ENCODE results near the gene ISCU.
"Not testable (repeated sequence)": the region's sequence is repeated elsewhere in the genome, so short reads cannot be mapped to it uniquely, and the experiment has no call there.

The ISCU gene

GRCh38 chr12:108572166-108572790, 9.9 kb downstream of the ISCU start:
- no peak for DNase-seq

- DNase-seq: no peak
Observed at GRCh38 chr12:108573317-108573716, 10.9 kb downstream of the ISCU start.

DNA sequence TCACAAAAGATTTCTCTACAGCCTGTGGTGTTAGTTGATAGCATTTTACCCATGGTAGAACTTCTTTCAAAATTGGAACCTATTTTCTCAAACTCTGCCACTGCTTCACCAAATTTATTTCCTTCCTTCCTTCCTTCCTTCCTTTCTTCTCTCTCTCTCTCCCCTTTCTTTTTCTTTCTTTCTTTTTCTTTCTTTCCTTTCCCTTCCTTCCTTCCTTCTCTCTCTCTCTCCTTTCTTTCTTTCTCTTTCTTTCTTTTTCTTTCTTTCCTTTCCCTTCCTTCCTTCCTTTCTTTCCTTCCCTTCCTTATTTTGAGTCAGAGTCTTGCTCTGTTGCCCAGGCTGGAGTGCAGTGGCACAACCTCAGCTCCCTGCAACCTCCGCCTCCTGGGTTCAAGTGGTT, 11.9 kb downstream of the ISCU start:
- not testable (repeated sequence) for DNase-seq

GRCh38 chr12:108575199-108575912, 13.0 kb downstream of the ISCU start:
- no peak for DNase-seq

DNA sequence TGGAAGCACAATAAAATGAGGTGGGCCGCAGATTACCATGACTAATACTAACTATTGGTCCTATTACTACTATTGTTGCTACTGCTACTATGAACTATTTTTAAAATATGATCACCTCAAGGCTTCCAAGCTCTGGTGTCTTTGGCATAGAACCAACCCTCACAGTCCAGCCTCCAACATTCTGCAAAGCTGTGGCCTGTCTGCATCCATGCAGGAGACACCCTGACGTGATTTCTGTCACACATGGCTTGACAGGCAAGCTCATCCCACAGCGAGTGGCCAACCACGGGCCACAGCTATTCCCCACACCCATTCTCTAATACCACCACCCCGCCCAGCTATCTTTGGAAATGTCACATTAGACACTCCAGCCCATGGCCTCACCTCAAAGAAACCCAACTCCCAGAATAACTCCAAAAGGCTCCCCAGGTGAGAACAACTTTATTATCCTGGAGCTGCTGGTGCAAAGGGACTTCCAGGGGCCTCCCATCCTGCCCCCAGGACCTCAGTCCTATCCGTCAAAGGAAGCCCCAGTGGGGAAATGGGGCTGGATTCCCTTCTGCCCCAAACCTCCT, 14.4 kb downstream of the ISCU start:
- DNase-seq: no peak

DNA sequence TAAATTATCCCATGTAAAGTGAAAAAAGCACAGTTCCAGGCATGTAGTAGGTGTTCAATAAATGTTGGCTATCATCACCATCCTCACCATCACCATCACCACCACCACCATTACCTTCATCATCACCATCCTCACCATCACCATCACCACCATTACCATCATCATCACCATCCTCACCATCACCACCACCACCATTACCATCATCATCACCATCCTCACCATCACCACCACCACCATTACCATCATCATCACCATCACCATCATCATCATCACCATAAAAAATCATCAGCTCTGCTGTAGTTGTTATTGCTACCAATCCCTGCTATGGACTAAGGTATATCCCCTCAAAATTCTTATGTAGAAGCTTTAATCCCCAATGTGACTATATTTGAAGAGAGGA, 15.1 kb downstream of the ISCU start:
- no peak for DNase-seq

DNA sequence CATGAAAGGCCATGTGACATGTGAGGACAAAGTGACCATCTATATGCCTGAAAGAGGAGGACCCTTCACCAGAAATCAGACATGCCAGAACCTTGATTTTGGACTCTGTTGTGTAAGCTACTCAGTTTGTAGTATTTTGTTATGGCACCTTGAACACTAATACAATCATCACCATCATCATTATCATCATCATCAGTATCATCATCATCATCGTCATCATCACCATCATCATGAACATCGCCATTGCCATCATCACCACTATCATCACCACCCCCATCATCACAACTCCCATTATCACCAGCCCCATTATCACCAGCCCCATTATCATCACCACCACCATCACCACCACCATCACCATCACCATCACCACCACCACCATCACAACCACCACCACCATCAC, 15.9 kb downstream of the ISCU start:
- no peak for DNase-seq

GRCh38 chr12:108578813-108579212, 16.4 kb downstream of the ISCU start:
- no peak for DNase-seq

DNA sequence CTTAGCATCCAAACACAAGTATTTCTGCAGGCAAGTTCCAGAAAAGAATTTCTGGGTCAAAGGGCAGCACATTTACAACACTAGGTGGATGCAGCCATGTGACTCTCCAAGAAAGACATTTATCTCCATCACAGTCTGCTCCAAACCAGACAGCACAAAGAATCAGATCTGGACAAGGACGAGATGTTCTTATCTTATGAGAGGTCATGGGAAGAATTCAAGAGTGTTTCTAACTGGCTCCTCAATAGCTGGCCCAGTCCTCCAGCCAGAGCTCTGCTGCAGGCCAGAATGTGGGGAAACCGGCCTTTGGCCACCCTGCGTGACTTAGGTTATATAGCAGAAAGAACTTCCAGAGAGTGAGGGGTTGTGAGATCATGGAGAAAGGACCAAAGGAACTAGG, 18.1 kb downstream of the ISCU start:
- no peak for DNase-seq

GRCh38 chr12:108581311-108582227, 19.2 kb downstream of the ISCU start:
- no peak for DNase-seq

DNA sequence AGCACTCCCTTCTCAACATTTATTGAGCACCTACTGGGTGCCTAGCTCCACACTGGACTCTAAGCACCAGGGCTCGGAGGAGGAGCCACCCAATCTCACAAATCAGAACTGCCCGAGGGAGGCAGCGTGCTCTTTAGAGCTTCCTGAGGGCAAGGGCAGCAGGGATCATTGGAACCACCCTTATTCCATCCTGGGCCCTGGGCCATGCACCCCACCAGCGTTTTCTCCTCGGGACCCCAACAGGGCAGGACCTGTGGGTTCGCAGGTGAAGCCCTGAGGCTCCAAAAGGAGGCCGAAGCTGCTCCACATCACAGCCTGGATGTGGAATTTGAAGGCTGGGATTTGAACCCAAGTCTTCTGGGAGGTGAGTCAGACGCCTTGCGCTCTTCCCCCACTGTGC, 20.1 kb downstream of the ISCU start:
- DNase-seq: no peak

DNA sequence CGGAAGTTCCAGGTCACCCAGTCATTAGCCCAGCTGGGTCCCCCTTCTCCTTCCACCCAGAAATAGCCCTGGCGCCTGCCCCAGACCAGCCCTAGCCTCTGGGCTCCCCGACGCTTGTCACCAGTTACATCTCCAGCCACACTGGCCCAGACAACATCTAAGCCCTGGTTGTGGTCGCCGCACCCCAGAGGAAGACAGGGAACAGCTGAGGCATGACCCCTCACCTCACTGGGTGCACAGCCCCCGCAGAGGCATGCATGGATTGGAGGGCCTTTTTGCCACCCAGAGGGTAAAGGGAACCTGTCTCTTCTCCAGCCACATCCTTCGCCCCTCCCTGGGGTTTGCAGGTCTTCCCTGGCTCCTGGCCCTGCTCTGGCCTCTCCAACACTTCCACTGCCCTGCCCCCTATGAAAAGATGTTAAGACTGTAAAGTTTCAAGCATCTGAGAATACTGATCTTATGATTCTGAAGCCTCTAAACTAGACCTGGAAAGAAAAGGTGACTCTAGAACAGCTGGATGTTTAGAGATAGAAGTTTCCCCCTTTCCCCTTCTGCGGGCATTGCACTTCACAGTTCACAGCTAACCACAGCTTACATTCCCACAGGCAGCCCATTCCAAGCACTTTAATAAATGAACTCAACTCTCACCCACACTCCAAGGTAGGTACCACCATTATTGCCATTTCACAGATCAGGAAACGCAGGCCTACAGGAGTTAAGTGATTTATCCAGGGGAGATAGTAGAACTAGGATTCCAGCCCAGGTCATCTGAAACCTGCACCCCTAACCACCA, 20.8 kb downstream of the ISCU start:
- DNase-seq: no peak

DNA sequence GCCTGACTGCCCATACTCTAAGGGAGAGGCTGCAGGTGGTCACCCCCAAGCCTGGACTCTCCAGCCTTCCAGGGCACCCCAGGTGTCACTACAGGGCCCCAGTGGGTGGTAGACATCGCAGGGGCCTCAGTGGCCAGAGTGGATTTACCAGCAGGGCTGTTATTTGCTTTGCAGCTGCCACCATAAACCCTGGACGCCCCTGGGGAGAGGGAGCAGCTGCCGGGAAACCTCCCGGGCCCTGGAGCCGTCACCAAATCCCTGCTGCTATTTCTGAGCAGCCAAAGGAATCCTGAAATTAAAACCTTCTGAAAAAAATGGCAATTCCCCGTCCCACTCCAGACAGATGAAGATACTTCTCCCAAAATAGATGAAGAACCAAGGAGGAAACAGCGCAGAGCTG, 21.6 kb downstream of the ISCU start:
- DNase-seq: no peak

GRCh38 chr12:108584456-108585065, 22.2 kb downstream of the ISCU start:
- DNase-seq: no peak

- DNase-seq: no peak
Observed at GRCh38 chr12:108585864-108586263, 23.5 kb downstream of the ISCU start.

DNA sequence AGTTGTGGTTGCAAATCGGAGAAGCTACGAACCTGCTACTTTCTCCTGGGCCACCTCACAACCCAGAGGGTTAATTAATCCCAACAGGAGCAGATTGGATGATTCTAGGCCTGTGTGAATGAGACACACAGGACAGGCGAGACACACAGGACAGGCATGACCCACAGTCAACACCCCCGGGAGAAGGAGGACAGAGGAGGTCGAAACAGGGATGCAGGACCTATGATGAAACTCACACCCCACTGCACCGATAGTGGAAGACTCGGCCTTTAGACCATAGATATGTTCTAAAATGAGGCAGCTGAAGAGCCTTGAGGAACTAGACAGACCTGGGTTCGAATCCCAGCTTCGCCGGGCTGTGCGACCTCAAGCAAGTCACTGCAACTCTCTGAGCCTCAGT, 23.9 kb downstream of the ISCU start:
- no peak for DNase-seq

DNA sequence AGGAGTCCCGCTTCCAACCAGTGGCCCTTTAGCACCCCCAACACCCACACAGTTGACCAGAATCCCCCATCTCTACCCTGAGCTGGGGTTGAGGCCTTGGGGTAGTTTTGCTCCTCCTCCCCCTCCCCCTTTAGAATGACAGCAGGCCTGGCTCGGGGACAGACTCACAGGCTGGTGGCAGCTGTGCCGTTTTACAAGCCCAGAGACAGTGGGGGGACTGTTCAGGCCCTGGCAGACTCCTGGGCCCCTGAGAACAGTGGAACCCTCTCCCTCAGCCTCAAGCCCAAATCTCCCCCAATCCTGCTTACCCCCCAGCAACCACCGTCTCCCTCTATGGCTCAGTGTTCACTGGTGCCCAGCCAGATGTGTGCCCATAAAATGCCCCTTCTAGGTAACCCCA, 25.4 kb downstream of the ISCU start:
- no peak for DNase-seq

GRCh38 chr12:108589028-108589839, 26.8 kb downstream of the ISCU start:
- no peak for DNase-seq

DNA sequence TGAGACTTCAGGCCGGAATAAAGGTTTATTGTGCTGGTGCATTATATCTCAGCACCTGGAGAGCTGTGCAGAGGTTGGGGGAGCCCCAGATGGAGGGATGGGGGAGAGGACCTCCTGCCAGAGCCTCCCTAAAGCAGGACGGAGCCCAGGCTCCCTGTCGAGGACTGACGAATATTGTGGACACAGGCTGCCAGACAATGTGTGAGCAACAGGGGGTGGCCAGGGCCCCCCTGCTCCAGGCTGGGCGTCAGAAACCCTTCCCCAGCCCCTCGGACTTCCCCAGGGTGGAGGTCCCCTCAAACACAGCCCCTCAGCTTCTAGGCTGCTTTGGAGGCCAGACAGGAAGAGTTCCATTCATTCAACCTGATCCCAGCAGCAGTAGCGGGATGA, 27.4 kb downstream of the ISCU start:
- no peak for DNase-seq

- not testable (repeated sequence) for DNase-seq
Observed at GRCh38 chr12:108590463-108590862, 28.1 kb downstream of the ISCU start.

- DNase-seq: no peak
Observed at GRCh38 chr12:108591267-108591980, 29.0 kb downstream of the ISCU start.

Data from NCI-H226 (cell line).